Right lobe of liver (tissue), 4 donors: ENCODE data around the gene ELFN1.

Experiments
- CTCF ChIP-seq, 4 donors: fragments of 200-600 bp in 3 of 4; fragments of 450-650 bp in 1 of 4; IDR thresholded peaks; one replicate each; pipeline versions ENCODE4 v1.5.1 to v1.8.0; 2016 to 2022; ENCODE audit warnings: antibody characterized with exemption in 4 of 4, mild to moderate bottlenecking in 2 of 4
- POLR2A ChIP-seq: fragments of 450-650 bp; IDR thresholded peaks from one replicate; pipeline ENCODE4 v1.6.1; 2017; ENCODE audit warnings: antibody characterized with exemption, mild to moderate bottlenecking
- donor health status: DM: no; HTN: no; CAD: no.
- donor health status: DM: no; HTN: no; CAD: no.
- donor health status: DM: no; HTN: yes; CAD: no.

GRCh38 chr7:1698201-1698600 is 28.1 kb downstream of the ELFN1 start:
- TF ChIP-seq CTCF (IDR thresholded peaks at IDR 0.05) (no peak), POLR2A (no peak)
